Stimulated activated CD8-positive, alpha-beta memory T cell treated with anti-CD3 and anti-CD28 coated beads, Interleukin-12 subunit alpha, Interleukin-12 subunit beta, amount 100 ng/mL, for 24 hours (primary cell): Measurements from ENCODE around the gene IGLL1.
"Not testable (repeated sequence)": the region's sequence is repeated elsewhere in the genome, so short reads cannot be mapped to it uniquely, and the experiment has no call there.

Source experiments
- DNase-seq: peaks from one replicate; pipeline ENCODE4 v3.0.0-alpha.2; 2020; ENCODE audit errors: extremely low read depth

IGLL1 gene

GRCh38 chr22:23591201-23591791 lies 11.2 kb upstream of the IGLL1 start:
- DNase-seq: no peak

- DNase-seq: no peak
These were observed 3.7 kb upstream of the IGLL1 start for GRCh38 chr22:23583836-23584235.

GRCh38 chr22:23583153-23583552 lies 3.1 kb upstream of the IGLL1 start:
- DNase-seq: no peak

GRCh38 chr22:23581260-23581650 lies 1.2 kb upstream of the IGLL1 start:
- DNase-seq: no peak

GRCh38 chr22:23580576-23581259 lies 628 bp upstream of the IGLL1 start:
- DNase-seq: no peak

DNA sequence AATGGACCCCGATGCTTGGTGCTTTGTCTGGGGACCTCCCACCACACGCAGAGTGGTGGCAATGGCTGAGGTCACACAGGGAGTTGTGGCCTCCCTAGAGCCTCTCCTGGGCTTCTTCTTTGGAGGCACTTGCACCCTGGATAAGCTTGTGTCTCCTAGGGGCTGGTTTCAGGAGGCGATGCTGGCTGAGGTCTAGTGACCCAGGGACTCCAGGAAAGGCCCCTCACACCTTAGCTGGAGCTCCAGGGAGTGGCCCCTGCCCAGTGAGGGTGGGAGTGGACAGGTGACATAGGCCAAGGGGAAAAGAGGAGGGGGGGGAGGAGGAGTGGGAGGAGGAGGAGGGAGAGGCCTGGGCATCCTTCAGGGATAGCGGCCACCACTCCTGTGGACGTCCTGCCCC lies 810 bp downstream of the IGLL1 start:
- no peak for DNase-seq

- DNase-seq: no peak
These were observed 1.8 kb downstream of the IGLL1 start for GRCh38 chr22:23578306-23578705.

DNA sequence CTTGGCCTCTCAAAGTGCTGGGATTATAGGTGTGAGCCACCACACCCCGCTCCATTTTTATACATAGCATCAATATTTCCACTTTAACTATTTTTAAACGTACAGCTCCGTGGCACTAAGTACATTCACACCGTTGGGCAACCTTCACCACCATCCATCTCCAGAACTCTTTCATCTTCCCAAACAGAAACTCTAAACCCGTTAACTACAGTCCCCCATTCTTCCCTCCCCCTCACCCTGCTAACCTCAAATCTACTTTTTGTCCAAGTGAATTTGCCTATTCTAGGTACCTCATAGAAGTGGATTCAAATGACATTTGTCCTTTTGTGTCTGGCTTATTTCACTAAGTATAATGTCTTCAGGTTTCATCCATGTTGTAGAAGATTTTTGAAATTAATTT lies 3.4 kb downstream of the IGLL1 start:
- DNase-seq: no peak

GRCh38 chr22:23575601-23576000 lies 4.5 kb downstream of the IGLL1 start:
- no peak for DNase-seq

DNA sequence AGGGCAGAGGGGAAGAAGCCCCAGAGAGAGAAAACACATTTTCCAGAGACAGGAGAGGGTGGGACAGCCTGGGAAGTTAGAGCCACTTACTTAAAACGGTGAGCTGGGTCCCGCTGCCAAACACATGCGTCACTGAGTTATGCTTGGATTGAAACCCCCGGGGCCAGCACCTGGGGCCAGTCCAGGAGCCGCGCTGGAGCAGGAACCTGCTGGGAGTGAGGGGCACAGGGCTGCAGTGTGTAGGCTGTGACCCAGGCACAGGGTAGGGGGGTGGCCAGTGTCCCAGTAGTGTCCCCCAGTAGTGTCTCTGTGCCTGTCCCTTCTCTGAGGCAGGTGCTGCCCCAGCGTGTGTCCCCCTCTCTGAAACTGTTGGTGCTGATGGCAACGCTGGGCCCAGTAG lies 5.2 kb downstream of the IGLL1 start:
- DNase-seq: no peak

DNA sequence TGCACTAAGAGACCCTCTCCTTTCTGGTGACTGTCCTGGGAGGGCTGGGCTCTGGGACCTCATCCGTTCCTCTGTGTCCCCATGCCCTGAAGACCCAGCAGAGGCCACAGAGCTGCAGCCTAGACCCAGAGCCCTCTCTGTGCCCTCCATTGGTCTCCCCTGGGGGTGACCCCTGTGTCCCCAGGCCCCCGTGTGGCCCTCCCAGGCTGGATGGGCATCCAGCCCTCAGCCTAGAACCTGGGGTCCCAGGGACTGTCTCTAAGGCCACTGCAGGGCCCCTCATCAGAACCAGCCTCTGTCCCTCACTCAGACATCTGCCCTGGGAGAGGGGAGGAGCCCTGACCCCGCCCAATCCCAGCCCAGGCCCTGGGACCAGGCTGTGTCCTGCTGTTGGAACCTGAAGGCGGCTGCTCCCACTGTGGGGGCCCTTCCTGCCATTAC lies 5.7 kb downstream of the IGLL1 start:
- no peak for DNase-seq

DNA sequence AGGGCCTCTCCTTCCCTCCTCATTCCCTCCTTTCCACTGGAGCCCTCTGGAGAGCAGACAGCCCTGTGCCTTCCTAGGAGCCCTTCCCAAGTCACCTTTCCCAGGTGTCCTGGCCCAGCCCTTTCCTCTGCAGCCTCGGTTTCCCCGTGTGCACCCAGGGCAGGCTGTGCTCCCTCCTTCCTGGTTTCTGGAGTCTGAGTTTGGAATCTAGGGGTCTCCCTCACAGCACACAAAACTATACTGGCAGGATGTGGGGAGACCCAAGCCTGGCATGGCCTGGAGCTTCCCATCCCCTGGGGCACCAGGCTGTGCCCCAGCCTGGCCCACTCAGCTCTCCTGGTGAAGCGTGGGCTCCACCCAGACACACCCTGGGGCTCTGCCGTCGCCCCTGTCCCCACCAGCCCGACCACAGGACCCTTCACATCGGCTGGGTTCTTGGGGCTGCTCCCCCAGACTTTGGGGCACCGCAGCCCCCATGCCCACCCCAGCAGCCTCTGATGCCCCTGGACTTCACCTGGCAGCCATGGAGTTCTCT lies 6.3 kb downstream of the IGLL1 start:
- not testable (repeated sequence) for DNase-seq

GRCh38 chr22:23573106-23573505 lies 7.0 kb downstream of the IGLL1 start:
- not testable (repeated sequence) for DNase-seq

DNA sequence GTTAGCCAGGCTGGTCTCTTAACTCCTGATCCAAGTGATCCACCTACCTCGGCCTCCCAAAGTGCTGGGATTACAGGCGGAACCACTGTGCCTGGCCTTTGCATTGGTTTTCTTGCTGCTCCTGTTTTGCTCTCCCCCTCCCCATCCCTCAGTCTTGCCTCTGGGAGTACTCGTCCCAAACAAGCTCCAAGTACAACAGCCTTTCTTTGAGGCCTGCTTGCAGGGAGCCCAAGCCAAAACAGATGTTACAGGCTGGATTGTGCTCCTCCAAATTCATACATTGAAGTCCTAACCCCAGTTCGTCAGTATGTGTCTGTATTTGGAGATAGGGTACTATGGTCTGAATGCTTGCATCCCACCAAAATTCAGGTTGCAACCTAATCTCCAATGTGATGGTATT lies 8.6 kb downstream of the IGLL1 start:
- DNase-seq: no peak

GRCh38 chr22:23570681-23571080 lies 9.4 kb downstream of the IGLL1 start:
- no peak for DNase-seq

- DNase-seq: no peak
These were observed 10.4 kb downstream of the IGLL1 start for GRCh38 chr22:23569716-23570115.

- no peak for DNase-seq
These were observed 10.8 kb downstream of the IGLL1 start for GRCh38 chr22:23569291-23569690.

DNA sequence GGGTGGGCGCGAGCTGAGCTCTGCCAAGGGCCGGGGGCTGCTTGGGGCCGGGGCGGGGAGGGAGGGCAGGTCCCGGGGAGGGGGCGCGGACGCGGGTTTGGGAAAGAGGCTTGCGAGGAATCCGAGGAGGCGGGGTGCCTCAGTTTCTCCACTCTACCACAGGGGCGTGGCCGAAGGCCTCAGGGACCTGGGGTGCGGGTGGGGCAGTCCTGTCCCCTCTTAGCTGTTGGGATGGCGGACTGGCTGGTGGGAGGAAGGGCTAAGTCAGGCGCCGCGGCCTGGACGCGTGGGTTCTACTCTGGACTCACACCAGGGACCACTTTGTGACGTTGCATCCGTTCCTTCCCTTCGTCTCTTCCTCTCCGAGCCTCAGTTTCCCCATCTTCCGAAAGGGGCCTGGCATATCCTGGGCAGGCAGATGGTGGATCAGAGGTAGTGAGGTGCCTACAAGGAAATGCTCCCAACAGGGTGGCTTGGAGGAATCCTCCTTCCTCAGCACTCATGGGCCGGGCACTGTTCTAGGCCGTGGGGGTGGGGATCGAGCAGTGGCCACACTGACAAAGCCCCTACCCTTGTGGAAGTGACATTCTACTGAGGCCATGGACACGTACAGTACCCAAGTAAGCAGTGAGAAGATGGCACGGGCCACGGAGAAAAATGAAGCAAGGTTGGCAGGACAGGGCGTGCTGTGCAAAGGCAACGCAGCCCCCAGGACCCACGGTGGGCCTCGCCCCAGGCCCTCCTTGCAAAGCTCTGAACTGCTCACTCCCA lies 13.2 kb downstream of the IGLL1 start:
- DNase-seq: no peak

- no peak for DNase-seq
These were observed 14.0 kb downstream of the IGLL1 start for GRCh38 chr22:23565915-23566704.

DNA sequence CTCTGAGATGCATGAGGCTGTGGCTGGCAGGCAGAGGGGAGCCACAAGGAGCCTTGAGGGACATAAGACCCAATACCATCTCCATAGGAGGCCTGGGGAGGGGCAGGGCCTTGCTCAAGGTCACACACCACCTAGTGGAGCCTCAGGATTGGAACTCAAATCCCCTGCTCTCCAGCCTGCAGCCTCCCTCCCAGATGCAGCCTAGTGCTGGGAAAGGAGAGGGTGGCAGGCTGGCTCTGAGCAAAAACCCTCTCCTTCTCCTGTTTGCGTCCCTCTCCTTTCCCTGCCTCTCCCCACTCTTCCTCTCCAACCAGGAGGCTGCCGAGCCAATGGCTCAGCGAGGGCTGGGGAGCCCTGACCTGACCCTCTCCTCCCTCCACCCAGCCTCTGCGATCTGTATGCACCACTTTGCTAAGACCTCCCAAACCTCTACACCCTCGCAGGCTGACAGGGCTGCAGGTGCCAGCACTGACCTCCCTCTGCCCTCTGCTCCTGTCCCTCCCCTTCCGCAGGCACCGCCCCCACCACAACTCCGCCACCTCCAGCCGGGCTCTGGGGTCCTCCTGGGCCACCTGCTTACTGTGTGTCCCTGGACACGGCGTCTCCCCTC lies 14.7 kb downstream of the IGLL1 start:
- no peak for DNase-seq

DNA sequence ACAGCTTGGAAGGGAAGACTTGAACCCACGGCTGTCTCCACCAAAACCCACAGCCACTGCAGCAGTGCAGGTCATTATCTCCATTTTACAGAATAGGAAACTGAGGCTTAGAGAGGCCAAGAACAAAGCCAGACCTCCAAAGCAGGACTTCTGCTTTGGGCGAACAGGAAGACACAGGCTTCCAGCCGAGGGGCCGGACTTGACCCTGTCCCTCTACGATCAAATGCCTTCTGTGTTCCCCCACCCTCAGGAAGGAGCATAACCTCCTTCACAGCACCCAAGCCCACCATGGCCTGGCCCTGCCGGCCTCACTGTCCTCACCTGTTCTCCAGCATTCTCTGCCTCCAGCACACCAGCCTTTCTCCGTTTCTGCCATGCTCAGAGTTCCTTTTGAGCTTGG lies 15.8 kb downstream of the IGLL1 start:
- DNase-seq: no peak

DNA sequence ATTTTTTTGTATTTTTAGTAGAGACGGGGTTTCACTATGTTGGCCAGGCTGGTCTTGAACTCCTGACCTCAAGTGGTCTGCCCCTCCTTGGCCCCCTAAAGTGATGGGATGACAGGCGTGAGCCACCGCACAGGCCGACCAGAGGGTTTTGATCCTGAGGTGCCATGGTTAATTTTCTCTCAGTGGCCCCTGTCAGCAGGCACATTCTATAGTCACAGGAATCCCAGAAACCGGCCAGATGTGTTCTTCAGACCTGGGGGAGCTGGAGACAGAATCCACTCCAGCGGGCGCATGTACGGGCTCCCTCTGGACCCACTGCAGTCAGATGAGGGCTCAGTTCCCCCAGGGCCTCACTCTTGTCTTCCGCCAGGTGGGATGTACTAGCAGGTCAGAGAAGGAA lies 17.0 kb downstream of the IGLL1 start:
- DNase-seq: no peak
